ENCODE results near the gene FAM83C. TPM values are rescaled to one million over a fixed set of nuclear protein-coding genes. Genes with fewer than 3 reads are reported as not detected.

FAM83C gene
- total RNA-seq, 1 experiment from 2014 or later = not detected

DNA sequence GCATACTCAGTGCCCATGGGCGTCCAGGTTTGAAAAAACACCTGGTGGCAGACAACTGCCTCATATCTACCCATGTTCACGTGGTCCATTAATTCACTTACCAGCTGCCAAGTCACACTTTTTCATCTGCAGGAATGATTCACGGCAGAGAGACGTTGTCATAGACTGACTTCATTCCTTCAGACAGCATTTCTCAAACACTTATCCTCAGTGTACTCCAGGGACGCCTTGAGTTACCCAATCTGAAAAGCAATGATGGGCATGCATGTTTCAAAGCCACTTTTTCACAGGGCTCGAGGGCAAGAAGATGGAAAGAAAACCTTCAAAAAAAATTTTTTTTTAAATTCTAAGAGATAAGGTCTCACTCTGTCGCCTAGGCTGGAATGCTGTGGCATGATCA is 20.3 kb downstream of the FAM83C start:
- peaks cover 6% of the 10 kb centered on the region for H3K79me2 ChIP-seq (ENCODE audit: low read length)
- H3K9me2 ChIP-seq (replicated peaks; ENCODE audit: low read length) = no peaks in the 10 kb centered on the region
- no peak overlapping the region for H3K9ac ChIP-seq (ENCODE audit: low read length)
- H3F3A ChIP-seq (ENCODE audit: low read length, unreplicated experiment) = no peaks in the 10 kb centered on the region
- no peak overlapping the region for H3K4me3 ChIP-seq (ENCODE audit: low read length)
- intact Hi-C loops (cut with micrococcal nuclease) = no loop called here
- TF ChIP-seq EZH2 (IDR thresholded peaks at IDR 0.05; ENCODE audit: low read length, unreplicated experiment) = no peak
- TF ChIP-seq, protein P1, sequence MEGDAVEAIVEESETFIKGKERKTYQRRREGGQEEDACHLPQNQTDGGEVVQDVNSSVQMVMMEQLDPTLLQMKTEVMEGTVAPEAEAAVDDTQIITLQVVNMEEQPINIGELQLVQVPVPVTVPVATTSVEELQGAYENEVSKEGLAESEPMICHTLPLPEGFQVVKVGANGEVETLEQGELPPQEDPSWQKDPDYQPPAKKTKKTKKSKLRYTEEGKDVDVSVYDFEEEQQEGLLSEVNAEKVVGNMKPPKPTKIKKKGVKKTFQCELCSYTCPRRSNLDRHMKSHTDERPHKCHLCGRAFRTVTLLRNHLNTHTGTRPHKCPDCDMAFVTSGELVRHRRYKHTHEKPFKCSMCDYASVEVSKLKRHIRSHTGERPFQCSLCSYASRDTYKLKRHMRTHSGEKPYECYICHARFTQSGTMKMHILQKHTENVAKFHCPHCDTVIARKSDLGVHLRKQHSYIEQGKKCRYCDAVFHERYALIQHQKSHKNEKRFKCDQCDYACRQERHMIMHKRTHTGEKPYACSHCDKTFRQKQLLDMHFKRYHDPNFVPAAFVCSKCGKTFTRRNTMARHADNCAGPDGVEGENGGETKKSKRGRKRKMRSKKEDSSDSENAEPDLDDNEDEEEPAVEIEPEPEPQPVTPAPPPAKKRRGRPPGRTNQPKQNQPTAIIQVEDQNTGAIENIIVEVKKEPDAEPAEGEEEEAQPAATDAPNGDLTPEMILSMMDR (conservative IDR thresholded peaks at IDR 0.05; ENCODE audit: low read depth, low read length) = no peak
- no peak for TF ChIP-seq EZH2phosphoT487 (IDR thresholded peaks at IDR 0.05; ENCODE audit: borderline replicate concordance, low read length)
- POLR2A ChIA-PET (ENCODE audit: unreplicated experiment) = no interaction called here
- H3K4me1 ChIP-seq (ENCODE audit: insufficient read depth, low read length) = peaks cover 4% of the 10 kb centered on the region
- no peaks in the 10 kb centered on the region for H4K20me1 ChIP-seq (ENCODE audit: low read length)
- H3K27me3 ChIP-seq (ENCODE audit: low read length) = no peaks in the 10 kb centered on the region
- ATAC-seq = no peak
- no TSS peak for BruUV-seq (replicated peaks)
- DNase-seq = no peak
- no peak overlapping the region for H2AFZ ChIP-seq (ENCODE audit: low read length)
- H3K4me2 ChIP-seq (ENCODE audit: low read length) = no peak overlapping the region
- no peaks in the 10 kb centered on the region for H3K9me3 ChIP-seq (ENCODE audit: low read length)
- CTCF ChIA-PET = interaction anchor here (0.5 kb wide), 1 partner anchor 167 kb away, joined by 10 read pairs; no protein-coding TSS in a partner anchor
- H3K36me3 ChIP-seq (ENCODE audit: low read depth, low read length) = peaks cover 7% of the 10 kb centered on the region; the same call in 1 of the 2 replicates
- H3K27ac ChIP-seq (ENCODE audit: low read length) = no peak overlapping the region

GRCh38 chr20:35271073-35271882 is 20.9 kb downstream of the FAM83C start:
- Histone ChIP-seq H3K9me3 (ENCODE audit: low read length) (no peaks in the 10 kb centered on the region), H4K20me1 (ENCODE audit: low read length) (no peaks in the 10 kb centered on the region), H3F3A (ENCODE audit: low read length, unreplicated experiment) (no peaks in the 10 kb centered on the region), H3K36me3 (ENCODE audit: low read depth, low read length) (0 out of 2 replicates have a peak, but pooled peaks cover 3% of the 10 kb centered on the region), H2AFZ (ENCODE audit: low read length) (no peak overlapping the region), H3K4me2 (ENCODE audit: low read length) (no peak overlapping the region), H3K4me1 (ENCODE audit: insufficient read depth, low read length) (no peaks in the 10 kb centered on the region), H3K27me3 (ENCODE audit: low read length) (no peaks in the 10 kb centered on the region), H3K4me3 (ENCODE audit: low read length) (no peak overlapping the region), H3K27ac (ENCODE audit: low read length) (no peak overlapping the region), H3K9ac (ENCODE audit: low read length) (no peak overlapping the region), H3K9me2 (replicated peaks; ENCODE audit: low read length) (no peaks in the 10 kb centered on the region), H3K79me2 (ENCODE audit: low read length) (no peaks in the 10 kb centered on the region)
- ChIA-PET POLR2A (ENCODE audit: unreplicated experiment) (no interaction called here), CTCF (no interaction called here)
- TF ChIP-seq EZH2phosphoT487 (IDR thresholded peaks at IDR 0.05; ENCODE audit: borderline replicate concordance, low read length) (no peak), EZH2 (IDR thresholded peaks at IDR 0.05; ENCODE audit: low read length, unreplicated experiment) (no peak)
- TF ChIP-seq, protein P1 (conservative IDR thresholded peaks at IDR 0.05; ENCODE audit: low read depth, low read length) = no peak
- ATAC-seq (no peak), DNase-seq (no peak)
- intact Hi-C loops (cut with micrococcal nuclease) = no loop called here
- BruUV-seq (replicated peaks) = no TSS peak
